T-helper 2 cell treated with Interferon-gamma antibody and Interleukin-4, amounts not matched to agents 5 μg/mL and 100 μg/mL, for 36 hours (primary cell): ENCODE results near the gene CCDC6.

Experiments
- DNase-seq: peaks from one replicate; pipeline ENCODE4 v3.0.0; 2021; ENCODE audit warnings: low spot score
- H3K27ac Mint-ChIP-seq: one replicate; pipeline ENCODE4 v1.8.0; 2021; ENCODE audit warnings: mild to moderate bottlenecking, mixed read lengths
- H3K27me3 Mint-ChIP-seq: one replicate; pipeline ENCODE4 v1.8.0; 2021; ENCODE audit warnings: low read depth, mixed read lengths
- H3K36me3 Mint-ChIP-seq: one replicate; pipeline ENCODE4 v1.8.0; 2021; ENCODE audit warnings: low read depth, mixed read lengths
- H3K4me1 Mint-ChIP-seq: one replicate; pipeline ENCODE4 v1.8.0; 2021; ENCODE audit warnings: low read depth, mixed read lengths
- H3K4me3 Mint-ChIP-seq: one replicate; pipeline ENCODE4 v1.8.0; 2022; ENCODE audit warnings: mild to moderate bottlenecking, moderate library complexity, mixed read lengths
- H3K9me3 Mint-ChIP-seq: one replicate; pipeline ENCODE4 v1.8.0; 2021; ENCODE audit warnings: mixed read lengths

CCDC6 gene

GRCh38 chr10:59917922-59918321 lies 11.6 kb upstream of the CCDC6 start:
- H3K9me3 Mint-ChIP-seq, result peaks cover 30% of the 10 kb centered on the region
- peaks cover 3% of the 10 kb centered on the region for H3K36me3 Mint-ChIP-seq
- no peaks in the 10 kb centered on the region for H3K4me1 Mint-ChIP-seq

GRCh38 chr10:59913547-59914237 lies 7.3 kb upstream of the CCDC6 start:
- H3K4me1 Mint-ChIP-seq, result peaks cover 3% of the 10 kb centered on the region
- H3K27ac Mint-ChIP-seq, result no peak overlapping the region
- no peak for DNase-seq
- peaks cover 27% of the 10 kb centered on the region for H3K9me3 Mint-ChIP-seq
- H3K27me3 Mint-ChIP-seq, result peaks cover 7% of the 10 kb centered on the region
- peaks cover 3% of the 10 kb centered on the region for H3K36me3 Mint-ChIP-seq
- no peak overlapping the region for H3K4me3 Mint-ChIP-seq

More at GRCh38 chr10:59917922-59918321, 11.6 kb upstream of the CCDC6 start:
- H3K27ac Mint-ChIP-seq, result no peak overlapping the region
- DNase-seq, result no peak
- H3K27me3 Mint-ChIP-seq, result peaks cover 7% of the 10 kb centered on the region
- no peak overlapping the region for H3K4me3 Mint-ChIP-seq

GRCh38 chr10:59910867-59911266 lies 4.5 kb upstream of the CCDC6 start:
- DNase-seq, result no peak
- no peak overlapping the region for H3K27ac Mint-ChIP-seq
- peaks cover 3% of the 10 kb centered on the region for H3K36me3 Mint-ChIP-seq
- H3K4me1 Mint-ChIP-seq, result peaks cover 18% of the 10 kb centered on the region
- no peak overlapping the region for H3K4me3 Mint-ChIP-seq
- H3K27me3 Mint-ChIP-seq, result no peaks in the 10 kb centered on the region
- peaks cover 27% of the 10 kb centered on the region for H3K9me3 Mint-ChIP-seq

DNA sequence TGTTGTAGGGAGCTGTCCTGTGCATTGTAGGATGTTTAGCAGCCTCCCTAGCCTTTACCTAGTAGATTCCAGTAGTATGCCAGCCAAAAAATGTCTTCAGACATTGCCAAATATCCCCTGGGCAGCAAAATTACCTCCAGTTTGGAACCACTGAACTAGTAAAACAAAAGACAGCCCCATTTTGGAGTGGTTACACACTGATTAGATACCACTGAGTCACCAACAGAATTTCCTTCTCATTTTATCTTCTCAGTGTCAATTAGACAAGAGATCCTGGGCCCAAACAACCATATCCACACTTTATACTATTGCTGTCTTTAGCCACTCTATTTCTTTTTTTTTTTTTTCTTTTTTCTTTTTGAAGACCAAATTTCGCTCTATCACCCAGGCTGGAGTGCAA lies 3.5 kb upstream of the CCDC6 start:
- H3K27me3 Mint-ChIP-seq, result no peaks in the 10 kb centered on the region
- H3K9me3 Mint-ChIP-seq, result peaks cover 27% of the 10 kb centered on the region
- no peak for DNase-seq
- H3K4me1 Mint-ChIP-seq, result peaks cover 25% of the 10 kb centered on the region
- no peak overlapping the region for H3K27ac Mint-ChIP-seq
- no peak overlapping the region for H3K4me3 Mint-ChIP-seq
- peaks cover 7% of the 10 kb centered on the region for H3K36me3 Mint-ChIP-seq

DNA sequence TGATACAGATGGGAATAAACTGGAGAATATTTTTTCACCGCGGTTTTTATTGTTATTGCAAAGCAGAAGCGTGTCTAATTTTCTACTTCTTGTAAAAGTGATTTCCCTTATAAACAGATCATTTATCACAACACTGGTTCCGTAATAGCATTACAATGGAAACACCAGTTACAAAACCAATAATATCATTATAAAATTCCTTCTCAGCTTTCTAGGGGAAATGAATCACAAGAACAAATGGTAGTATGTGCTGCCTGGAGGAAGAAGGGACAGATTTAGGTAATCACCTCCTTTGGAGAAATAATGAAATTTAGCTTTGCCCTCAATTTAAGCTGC lies 2.4 kb upstream of the CCDC6 start:
- H3K4me1 Mint-ChIP-seq, result peaks cover 34% of the 10 kb centered on the region
- H3K27ac Mint-ChIP-seq, result no peak overlapping the region
- H3K4me3 Mint-ChIP-seq, result peak overlapping the region; percentile 93

GRCh38 chr10:59907918-59908807 lies 1.8 kb upstream of the CCDC6 start:
- Mint-ChIP-seq H3K9me3 (peaks cover 11% of the 10 kb centered on the region), H3K4me1 (peaks cover 38% of the 10 kb centered on the region)

More for the DNA sequence above, 2.4 kb upstream of the CCDC6 start:
- DNase-seq, result no peak
- Mint-ChIP-seq H3K9me3 (peaks cover 18% of the 10 kb centered on the region), H3K36me3 (peaks cover 5% of the 10 kb centered on the region), H3K27me3 (no peaks in the 10 kb centered on the region)

GRCh38 chr10:59907537-59907917 lies 1.2 kb upstream of the CCDC6 start:
- Mint-ChIP-seq H3K9me3 (peaks cover 5% of the 10 kb centered on the region), H3K27ac (peak overlapping the region; percentile 98), H3K36me3 (peaks cover 14% of the 10 kb centered on the region), H3K4me1 (peaks cover 44% of the 10 kb centered on the region), H3K27me3 (no peaks in the 10 kb centered on the region), H3K4me3 (peak overlapping the region; percentile 93)
- no peak for DNase-seq

More at GRCh38 chr10:59907918-59908807, 1.8 kb upstream of the CCDC6 start:
- peak; percentile 46 for DNase-seq
- Mint-ChIP-seq H3K36me3 (peaks cover 8% of the 10 kb centered on the region), H3K4me3 (peak overlapping the region; percentile 93), H3K27me3 (no peaks in the 10 kb centered on the region), H3K27ac (peak overlapping the region; percentile 98)

- DNase-seq, result peak; percentile 14
- peaks cover 14% of the 10 kb centered on the region for H3K36me3 Mint-ChIP-seq
- H3K27ac Mint-ChIP-seq, result peak overlapping the region; percentile 98
- peak overlapping the region; percentile 93 for H3K4me3 Mint-ChIP-seq
- no peaks in the 10 kb centered on the region for H3K9me3 Mint-ChIP-seq
- no peaks in the 10 kb centered on the region for H3K27me3 Mint-ChIP-seq
- peaks cover 44% of the 10 kb centered on the region for H3K4me1 Mint-ChIP-seq
Measured at GRCh38 chr10:59905731-59906416, 482 bp downstream of the CCDC6 start.

GRCh38 chr10:59905066-59905730 lies 1.2 kb downstream of the CCDC6 start:
- Mint-ChIP-seq H3K27ac (peak overlapping the region; percentile 88), H3K4me3 (peak overlapping the region; percentile 93), H3K36me3 (peaks cover 14% of the 10 kb centered on the region), H3K27me3 (no peaks in the 10 kb centered on the region), H3K9me3 (no peaks in the 10 kb centered on the region), H3K4me1 (peaks cover 46% of the 10 kb centered on the region)
- peak; percentile 69 for DNase-seq

DNA sequence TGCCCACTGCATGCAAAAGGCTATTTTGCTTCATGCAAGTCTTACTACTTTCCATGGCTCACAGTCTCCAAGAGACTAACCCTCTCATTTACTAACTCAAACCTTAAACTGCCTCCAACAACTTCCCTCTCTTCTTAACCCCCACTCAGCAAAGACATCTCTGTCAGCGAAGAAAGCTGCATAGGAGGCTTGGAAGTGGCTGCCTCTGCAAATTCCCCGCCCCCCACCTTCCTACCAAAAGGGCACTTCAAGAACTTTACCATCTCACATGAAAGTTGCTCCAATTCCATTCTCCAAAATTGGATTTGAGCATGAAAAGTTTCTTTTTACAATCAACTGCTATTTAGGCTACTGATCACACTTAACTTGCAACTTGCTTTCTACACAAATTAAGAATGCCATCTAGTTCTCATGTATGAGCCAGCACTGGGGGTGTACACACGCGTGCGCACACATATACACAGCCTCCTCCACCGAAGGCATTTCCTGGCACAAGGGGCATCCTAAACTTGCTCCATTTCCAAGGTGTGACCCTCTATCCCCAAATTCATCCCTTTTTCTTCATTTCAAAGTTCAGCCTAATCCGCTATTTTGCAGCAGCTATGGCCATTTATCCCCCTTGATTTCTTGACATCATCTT lies 1.8 kb downstream of the CCDC6 start:
- Mint-ChIP-seq H3K9me3 (no peaks in the 10 kb centered on the region), H3K4me3 (peak overlapping the region; percentile 93), H3K27ac (peak overlapping the region; percentile 88), H3K27me3 (no peaks in the 10 kb centered on the region), H3K4me1 (peaks cover 51% of the 10 kb centered on the region), H3K36me3 (peaks cover 16% of the 10 kb centered on the region)
- no peak for DNase-seq

GRCh38 chr10:59903871-59904270 lies 2.5 kb downstream of the CCDC6 start:
- no peak for DNase-seq
- Mint-ChIP-seq H3K4me3 (no peak overlapping the region), H3K36me3 (peaks cover 17% of the 10 kb centered on the region), H3K27ac (no peak overlapping the region), H3K9me3 (no peaks in the 10 kb centered on the region), H3K4me1 (peaks cover 52% of the 10 kb centered on the region), H3K27me3 (no peaks in the 10 kb centered on the region)

DNA sequence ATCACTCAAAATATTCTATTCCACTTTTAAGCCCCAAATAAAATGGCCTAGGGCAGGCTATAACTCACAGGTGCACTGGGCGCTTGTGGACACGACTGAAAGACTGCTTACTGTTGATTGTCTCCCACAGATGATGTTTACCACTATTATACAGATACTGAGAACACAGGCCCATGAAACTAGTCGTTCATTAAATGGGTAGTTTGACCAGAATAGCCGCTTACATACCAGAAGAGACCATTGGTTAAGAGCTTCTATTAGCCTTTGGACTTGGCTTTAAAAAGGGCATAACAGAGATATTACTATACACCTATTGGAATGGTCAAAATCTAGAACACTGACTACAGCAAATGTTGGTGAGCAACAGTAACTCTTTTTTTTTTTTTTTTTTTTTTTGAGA lies 4.3 kb downstream of the CCDC6 start:
- Mint-ChIP-seq H3K4me3 (no peak overlapping the region), H3K4me1 (peaks cover 43% of the 10 kb centered on the region), H3K27ac (no peak overlapping the region), H3K36me3 (peaks cover 17% of the 10 kb centered on the region), H3K27me3 (no peaks in the 10 kb centered on the region), H3K9me3 (no peaks in the 10 kb centered on the region)
- no peak for DNase-seq

- H3K4me1 Mint-ChIP-seq, result peaks cover 41% of the 10 kb centered on the region
- H3K9me3 Mint-ChIP-seq, result no peaks in the 10 kb centered on the region
- no peak overlapping the region for H3K27ac Mint-ChIP-seq
- no peaks in the 10 kb centered on the region for H3K27me3 Mint-ChIP-seq
- peaks cover 17% of the 10 kb centered on the region for H3K36me3 Mint-ChIP-seq
- H3K4me3 Mint-ChIP-seq, result no peak overlapping the region
- no peak for DNase-seq
Measured at GRCh38 chr10:59901470-59901869, 4.9 kb downstream of the CCDC6 start.
